GM12864 (cell line): ENCODE data around the gene CCDC33.
"Not testable (repeated sequence)": the region's sequence is repeated elsewhere in the genome, so short reads cannot be mapped to it uniquely, and the experiment has no call there.

Experiments
- DNase-seq: peaks from one replicate; pipeline ENCODE4 v3.0.0-alpha.2; 2011; ENCODE audit warnings: low read depth
- H3K4me3 ChIP-seq: 2 replicates; pipeline ENCODE4 v1.5.1; 2011; ENCODE audit warnings: mild to moderate bottlenecking, low read depth, low read length, control low read depth
- CTCF ChIP-seq: IDR thresholded peaks from 2 replicates; pipeline ENCODE4 v1.5.1; 2011; ENCODE audit warnings: low read depth, mild to moderate bottlenecking, moderate library complexity, low read length, control low read depth, inconsistent platforms; ENCODE audit errors: missing control alignments

The CCDC33 gene

GRCh38 chr15:74347757-74348250 lies 111.7 kb downstream of the CCDC33 start:
- no peak overlapping the region for H3K4me3 ChIP-seq
- no peak for TF ChIP-seq CTCF
- DNase-seq: no peak

- H3K4me3 ChIP-seq: no peak overlapping the region
- DNase-seq: no peak
- TF ChIP-seq CTCF: no peak
These were observed 113.2 kb downstream of the CCDC33 start for GRCh38 chr15:74349241-74349778.

GRCh38 chr15:74350295-74351275 lies 114.5 kb downstream of the CCDC33 start:
- TF ChIP-seq CTCF: no peak
- DNase-seq: no peak

GRCh38 chr15:74351670-74352069 lies 115.5 kb downstream of the CCDC33 start:
- TF ChIP-seq CTCF: no peak
- H3K4me3 ChIP-seq: no peak overlapping the region
- no peak for DNase-seq

More at GRCh38 chr15:74350295-74351275, 114.5 kb downstream of the CCDC33 start:
- no peak overlapping the region for H3K4me3 ChIP-seq

GRCh38 chr15:74352393-74352910 lies 116.3 kb downstream of the CCDC33 start:
- H3K4me3 ChIP-seq: no peak overlapping the region
- no peak for TF ChIP-seq CTCF
- no peak for DNase-seq

GRCh38 chr15:74353992-74354391 lies 117.9 kb downstream of the CCDC33 start:
- not testable (repeated sequence) for H3K4me3 ChIP-seq, DNase-seq

GRCh38 chr15:74356050-74356449 lies 119.9 kb downstream of the CCDC33 start:
- not testable (repeated sequence) for DNase-seq, H3K4me3 ChIP-seq

GRCh38 chr15:74357514-74357913 lies 121.4 kb downstream of the CCDC33 start:
- not testable (repeated sequence) for DNase-seq

GRCh38 chr15:74359376-74359775 lies 123.2 kb downstream of the CCDC33 start:
- not testable (repeated sequence) for DNase-seq, H3K4me3 ChIP-seq

More at GRCh38 chr15:74357514-74357913, 121.4 kb downstream of the CCDC33 start:
- not testable (repeated sequence) for H3K4me3 ChIP-seq

GRCh38 chr15:74360855-74361254 lies 124.7 kb downstream of the CCDC33 start:
- not testable (repeated sequence) for DNase-seq

More at GRCh38 chr15:74360855-74361254, 124.7 kb downstream of the CCDC33 start:
- H3K4me3 ChIP-seq: not testable (repeated sequence)
